ENCODE measurements around the gene SDCBP2. TPM values are rescaled to one million over a fixed set of nuclear protein-coding genes. Genes with fewer than 3 reads are reported as not detected.

The SDCBP2 gene
- polyA plus RNA-seq, 1 donor, result 1.8 TPM

DNA sequence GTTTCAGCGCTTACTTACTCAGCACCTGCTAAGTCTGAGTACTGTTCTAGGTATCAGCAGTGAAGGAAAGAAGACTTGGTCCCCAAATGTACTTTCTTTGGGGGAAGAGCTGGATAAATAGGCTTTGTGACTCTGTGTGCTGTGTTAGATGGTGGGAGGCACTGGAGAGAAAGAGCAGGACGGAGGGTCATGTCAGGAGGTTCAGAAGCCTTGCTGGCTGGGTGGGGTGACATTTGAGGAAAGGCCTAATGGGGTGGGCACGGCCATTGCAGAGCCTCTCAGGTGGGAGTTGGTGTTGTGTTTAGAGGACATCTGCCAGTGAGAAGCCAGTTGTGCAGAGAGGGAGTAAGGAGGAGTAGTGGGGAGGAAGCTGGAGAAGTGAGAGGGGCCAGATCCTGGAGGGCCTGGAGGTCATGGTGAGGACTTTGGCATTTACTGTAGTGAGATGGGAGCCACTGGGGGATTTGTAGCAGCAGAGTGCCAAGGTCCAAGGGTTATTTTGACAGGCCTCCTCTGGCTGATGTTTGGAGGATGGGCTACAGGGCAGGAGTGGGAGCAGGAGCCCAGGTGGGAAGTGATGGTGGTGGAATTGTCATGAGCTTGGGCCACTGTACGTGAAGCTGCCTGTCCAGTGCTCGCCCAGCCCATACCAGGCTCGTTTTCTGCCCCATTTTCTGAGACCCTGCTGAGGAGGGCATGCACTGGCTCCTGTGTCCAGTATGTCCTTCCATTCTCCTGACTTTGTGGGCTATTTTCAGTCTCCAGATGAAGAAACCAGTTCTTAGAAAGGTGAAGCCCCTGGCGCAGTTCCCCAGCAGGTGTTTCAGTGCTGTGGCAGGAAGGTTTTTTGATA is 886 bp downstream of the SDCBP2 start:
- DNase-seq, result no peak

GRCh38 chr20:1327241-1327653 is 1.7 kb downstream of the SDCBP2 start:
- no peak for DNase-seq

GRCh38 chr20:1326031-1326930 is 2.7 kb downstream of the SDCBP2 start:
- no peak for DNase-seq

GRCh38 chr20:1325173-1326030 is 3.5 kb downstream of the SDCBP2 start:
- DNase-seq, result peak; percentile 96

- DNase-seq, result no peak
Measured at GRCh38 chr20:1324598-1325172, 4.3 kb downstream of the SDCBP2 start.

- no peak for DNase-seq
Measured at GRCh38 chr20:1323830-1324597, 4.9 kb downstream of the SDCBP2 start.

- DNase-seq, result no peak
Measured at GRCh38 chr20:1323256-1323655, 5.7 kb downstream of the SDCBP2 start.

- no peak for DNase-seq
Measured at GRCh38 chr20:1322511-1323245, 6.3 kb downstream of the SDCBP2 start.

GRCh38 chr20:1321654-1321939 is 7.3 kb downstream of the SDCBP2 start:
- DNase-seq, result no peak

DNA sequence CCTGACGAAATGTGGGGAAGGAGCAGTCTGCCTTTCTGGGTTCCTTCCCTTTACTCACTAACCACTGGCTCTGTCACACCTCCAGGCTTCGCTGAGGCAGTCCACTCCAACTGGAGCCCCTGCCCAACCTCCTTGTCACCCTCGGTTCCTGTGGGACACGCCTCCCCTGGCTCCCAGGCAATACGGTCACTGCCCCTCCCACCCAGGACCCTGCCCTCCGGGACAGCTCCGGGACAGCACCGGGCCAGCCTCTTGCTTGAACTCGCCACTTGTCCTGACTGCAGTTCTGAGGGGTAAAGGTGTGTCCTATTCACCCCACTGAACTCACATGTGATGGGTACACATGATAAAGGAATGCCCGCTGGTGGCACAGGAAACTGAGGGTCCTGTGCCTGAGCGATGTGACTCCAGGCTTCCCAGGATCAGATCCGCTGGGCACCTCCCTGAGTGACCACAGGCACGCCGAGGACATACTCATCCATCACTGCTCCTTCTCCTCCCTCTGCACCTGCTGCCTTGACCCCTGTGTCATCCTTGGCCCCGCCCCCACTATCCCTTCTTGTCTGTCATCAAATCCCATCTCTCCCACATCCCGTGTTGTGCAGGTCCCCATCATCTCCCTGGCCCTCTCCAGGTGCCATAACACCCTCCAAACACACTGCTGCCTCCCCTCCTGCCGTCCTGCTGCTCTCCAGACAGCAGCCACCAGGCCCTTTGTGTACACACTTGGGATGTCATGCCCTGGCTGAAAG is 7.9 kb downstream of the SDCBP2 start:
- no peak for DNase-seq

DNA sequence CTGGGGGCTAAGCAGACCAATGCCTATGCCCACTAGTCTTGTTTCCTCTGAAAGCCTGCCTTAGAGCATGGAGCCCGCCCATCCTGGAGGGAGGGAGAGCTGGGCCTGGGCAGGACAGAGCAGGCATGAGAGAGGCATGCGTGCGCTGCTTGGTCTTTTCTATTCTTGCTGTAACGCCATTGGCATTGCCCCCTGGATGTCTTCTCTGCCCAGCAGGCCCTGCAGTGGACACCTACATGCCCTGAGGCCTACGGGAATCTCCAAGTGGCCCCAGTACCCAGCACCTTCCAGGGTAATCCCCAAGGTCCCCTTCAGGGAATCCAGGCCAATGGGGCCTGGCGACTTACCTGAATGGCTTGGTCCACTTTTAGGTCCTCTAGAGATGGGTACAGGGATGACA is 8.9 kb downstream of the SDCBP2 start:
- DNase-seq, result no peak

DNA sequence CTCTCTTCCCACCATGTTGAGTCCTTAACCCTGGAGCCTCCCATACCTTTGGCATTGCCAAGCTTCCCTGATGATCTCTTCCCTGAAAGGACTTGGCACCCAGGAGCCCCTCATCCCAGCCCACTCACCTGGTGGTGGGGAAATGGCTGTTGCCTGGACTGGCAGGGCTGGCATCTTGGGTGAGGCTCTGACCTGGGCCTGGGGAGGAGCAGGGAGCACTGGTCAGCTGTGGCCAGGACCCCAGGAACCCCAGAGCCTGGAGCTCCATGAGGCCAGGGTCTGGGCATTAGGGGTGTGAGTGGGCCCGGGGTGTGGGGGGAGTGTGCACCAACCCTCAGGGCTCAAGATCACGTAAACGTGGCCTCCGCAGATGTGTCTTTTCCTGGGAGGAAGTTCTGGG is 9.5 kb downstream of the SDCBP2 start:
- DNase-seq, result no peak

DNA sequence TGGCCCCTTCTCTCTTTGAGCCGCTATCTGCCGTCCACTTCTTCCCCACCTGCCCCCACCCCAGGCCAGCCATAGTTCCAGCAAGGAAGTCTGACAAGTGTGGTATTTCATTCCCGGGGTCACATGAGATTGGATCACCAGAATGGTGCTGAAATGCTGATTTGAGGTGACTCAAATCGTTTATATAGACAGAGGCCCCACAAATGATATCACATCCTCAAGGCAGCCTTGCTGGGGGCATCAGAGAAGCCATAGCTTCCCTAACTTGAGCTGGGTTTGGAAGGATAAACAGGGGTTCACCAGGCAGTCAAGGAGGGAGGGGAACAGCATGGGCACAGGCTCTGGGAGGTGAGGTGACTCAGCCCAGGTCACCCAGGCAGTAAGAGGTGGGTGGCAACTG is 9.9 kb downstream of the SDCBP2 start:
- no peak for DNase-seq

DNA sequence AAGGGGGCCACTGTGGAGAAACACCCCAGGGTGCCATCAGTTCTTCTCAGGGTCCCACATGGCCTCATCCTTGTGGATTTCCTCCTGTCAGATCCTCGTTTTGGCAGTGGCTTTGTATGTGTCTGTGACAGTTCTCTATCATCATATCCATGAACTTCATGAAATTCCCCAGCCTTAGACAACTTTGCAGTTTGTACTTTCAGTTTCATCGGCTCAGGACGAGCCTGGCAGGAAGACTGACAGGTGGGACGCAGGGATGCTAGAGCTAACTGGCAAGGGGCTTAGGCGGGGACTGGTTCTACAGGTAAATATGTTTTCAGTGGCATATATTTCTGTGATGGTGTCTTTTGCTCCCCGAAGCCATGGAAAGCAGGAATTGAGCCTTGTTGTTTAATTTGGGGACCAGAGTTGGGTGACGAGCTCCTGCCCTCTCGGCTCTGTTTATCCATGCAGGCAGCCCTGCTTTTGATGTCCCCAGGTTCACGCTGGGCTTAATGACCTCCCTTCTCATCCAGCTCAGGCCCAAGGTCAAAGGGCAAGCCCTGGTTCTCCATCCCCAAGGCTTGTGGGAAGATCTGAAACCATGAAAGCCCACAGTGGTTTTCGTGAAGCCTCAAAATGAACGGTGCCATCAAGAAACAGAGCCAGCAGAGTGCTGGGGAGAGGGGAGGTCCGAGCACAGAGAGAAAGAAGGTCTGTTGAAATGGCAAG is 11.2 kb downstream of the SDCBP2 start:
- no peak for DNase-seq

DNA sequence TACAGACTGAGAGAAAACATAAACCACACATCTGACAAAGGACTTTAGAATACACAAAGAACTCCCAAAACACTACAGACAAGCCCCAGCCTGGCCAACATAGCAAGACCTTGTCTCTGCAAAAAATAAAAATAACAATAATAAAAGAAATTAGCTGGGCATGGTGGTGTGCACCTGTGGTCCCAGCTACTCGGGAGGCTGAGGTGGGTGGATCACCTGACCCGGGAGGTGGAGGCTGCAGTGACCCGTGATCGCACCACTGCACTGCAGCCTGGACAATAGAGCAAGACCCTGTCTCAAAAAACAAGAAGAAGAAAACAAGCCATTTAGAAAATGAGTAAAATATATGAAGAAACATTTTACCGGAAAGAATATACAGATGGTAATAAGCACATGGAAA is 13.1 kb downstream of the SDCBP2 start:
- DNase-seq, result no peak

DNA sequence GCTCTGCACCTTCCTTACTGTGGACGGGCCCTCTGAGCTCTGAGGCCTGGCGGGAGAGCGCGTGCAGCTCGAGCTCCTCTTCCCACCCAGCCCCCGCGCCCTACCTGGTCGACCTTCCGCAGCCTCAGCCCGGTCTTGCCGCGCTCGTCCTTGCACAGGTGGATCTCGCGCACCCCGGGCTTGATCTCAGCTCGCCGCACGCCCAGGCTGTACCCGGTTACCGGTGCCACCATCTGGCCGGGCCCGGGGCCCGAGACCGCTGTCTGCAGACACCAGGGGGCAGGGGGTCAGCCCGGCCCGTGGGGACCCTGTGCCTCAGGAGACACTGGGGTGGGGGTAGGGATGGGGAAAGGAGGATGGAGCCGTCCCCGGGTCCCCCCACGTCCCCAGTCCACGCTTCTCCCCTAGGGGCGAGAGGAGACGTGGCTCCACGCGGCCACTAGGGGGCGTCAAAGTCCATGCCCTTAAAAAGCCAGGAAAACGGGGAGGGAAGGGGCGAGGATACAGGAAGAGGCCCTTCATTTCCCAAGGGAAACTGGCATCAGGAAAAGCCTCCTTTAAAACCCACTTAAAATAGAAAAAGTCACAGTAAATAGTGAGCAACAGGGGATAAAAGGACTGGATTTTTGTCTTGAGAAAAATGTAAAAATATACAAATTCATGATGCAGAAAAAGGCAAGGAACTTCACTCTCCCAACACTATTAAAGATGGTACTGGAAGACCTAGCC is 15.5 kb downstream of the SDCBP2 start:
- peak; percentile 75 for DNase-seq

- no peak for DNase-seq
Measured at GRCh38 chr20:1312904-1313235, 16.1 kb downstream of the SDCBP2 start.

DNA sequence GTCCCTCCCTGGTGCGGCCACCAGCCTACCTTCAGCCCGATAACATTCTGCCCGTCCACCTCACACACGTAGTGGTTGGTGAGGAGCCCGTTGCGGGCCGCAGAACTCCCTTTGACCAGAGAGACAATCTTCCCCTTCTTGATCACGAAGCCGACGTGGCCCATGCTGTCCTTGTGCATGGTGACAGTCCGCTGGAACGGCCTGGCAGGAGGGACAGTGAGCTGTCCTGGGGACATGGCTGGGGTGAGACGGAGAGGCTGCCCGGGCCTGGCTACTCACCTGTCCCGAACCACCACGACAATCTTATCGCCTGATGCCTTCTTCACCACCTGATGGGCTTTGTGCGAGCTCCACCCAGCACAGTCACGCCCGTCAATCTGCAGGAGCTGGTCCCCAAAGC is 16.6 kb downstream of the SDCBP2 start:
- DNase-seq, result no peak

Measured in hindlimb muscle (tissue), 1 donor.